CD14-positive monocyte (primary cell): ENCODE data around the gene PPARGC1A. TPM values are rescaled to one million over a fixed set of nuclear protein-coding genes. Genes with fewer than 3 reads are reported as not detected.

ENCODE experiments used
- DNase-seq, 3 donors: peaks; one replicate each; pipeline ENCODE4 v3.0.0-alpha.2; 2011 to 2022
- H2AFZ ChIP-seq: 2 replicates; pipeline ENCODE4 v1.6.0; 2012; ENCODE audit warnings: mild to moderate bottlenecking, low read depth, low read length, inconsistent platforms; ENCODE audit not compliant: insufficient read depth, poor library complexity, severe bottlenecking
- H3K27ac ChIP-seq, 2 donors: 1 replicate in 1 of 2; 2 replicates in 1 of 2; pipeline ENCODE4 v1.5.1; 2012 to 2013; ENCODE audit warnings: low read length in 2 of 2, control low read depth in 1 of 2, inconsistent platforms in 1 of 2, low read depth in 1 of 2, mild to moderate bottlenecking in 1 of 2
- H3K27me3 ChIP-seq, 2 donors: one replicate each; pipeline versions ENCODE4 v1.6.0 to v1.6.1; 2011 to 2013; ENCODE audit warnings: low read length in 2 of 2; ENCODE audit not compliant: control insufficient read depth in 2 of 2, insufficient read depth in 2 of 2
- H3K36me3 ChIP-seq, 2 donors: replicated peaks in 1 of 2; 1 replicate in 1 of 2; 2 replicates in 1 of 2; pipeline versions ENCODE4 v1.5.1 to v1.6.1; 2012 to 2013; ENCODE audit warnings: low read length in 2 of 2, control low read depth in 1 of 2, inconsistent platforms in 1 of 2, mild to moderate bottlenecking in 1 of 2; ENCODE audit not compliant: insufficient read depth in 2 of 2, control insufficient read depth in 1 of 2
- H3K4me1 ChIP-seq, 2 donors: 1 replicate in 1 of 2; 2 replicates in 1 of 2; pipeline versions ENCODE4 v1.5.1 to v1.6.1; 2012 to 2013; ENCODE audit warnings: low read length in 2 of 2, control low read depth in 1 of 2, inconsistent platforms in 1 of 2, mild to moderate bottlenecking in 1 of 2, moderate library complexity in 1 of 2; ENCODE audit not compliant: insufficient read depth in 2 of 2, control insufficient read depth in 1 of 2
- H3K4me2 ChIP-seq: replicated peaks from 2 replicates; pipeline ENCODE3; 2012; ENCODE audit warnings: low read length, moderate library complexity, mild to moderate bottlenecking; ENCODE audit not compliant: poor library complexity, severe bottlenecking; ENCODE audit errors: extremely low read depth
- H3K4me3 ChIP-seq, 3 experiments: fragments of 200-600 bp in 1 of 3; sonication (generic) in 1 of 3; replicated peaks in 1 of 3; 1 replicate in 2 of 3; 2 replicates in 1 of 3; pipeline ENCODE4 v1.5.1; 2011 to 2013; ENCODE audit warnings: low read length in 3 of 3, mild to moderate bottlenecking in 3 of 3, control low read depth in 2 of 3, low read depth in 2 of 3, inconsistent platforms in 1 of 3, moderate library complexity in 1 of 3
- H3K79me2 ChIP-seq: 2 replicates; pipeline ENCODE4 v1.6.0; 2012; ENCODE audit warnings: mild to moderate bottlenecking, control low read depth, inconsistent platforms, low read length, moderate library complexity; ENCODE audit not compliant: insufficient read depth
- H3K9ac ChIP-seq: 2 replicates; pipeline ENCODE4 v1.6.0; 2017; ENCODE audit warnings: low read length, mild to moderate bottlenecking; ENCODE audit not compliant: insufficient read depth, poor library complexity, severe bottlenecking
- H3K9me3 ChIP-seq, 2 donors: replicated peaks in 1 of 2; 1 replicate in 1 of 2; 2 replicates in 1 of 2; pipeline versions ENCODE4 v1.5.1 to v1.6.1; 2012 to 2013; ENCODE audit warnings: low read length in 2 of 2, control low read depth in 1 of 2; ENCODE audit not compliant: control insufficient read depth in 1 of 2, insufficient read depth in 1 of 2
- H4K20me1 ChIP-seq: 2 replicates; pipeline ENCODE4 v1.6.0; 2012; ENCODE audit warnings: mild to moderate bottlenecking, low read length, control low read depth, moderate library complexity; ENCODE audit not compliant: insufficient read depth
- H3K27ac Mint-ChIP-seq, 7 donors: one replicate each; pipeline ENCODE4 v1.8.0; 2020; ENCODE audit warnings: mild to moderate bottlenecking in 7 of 7, mixed read lengths in 7 of 7, moderate library complexity in 6 of 7, inconsistent platforms in 2 of 7
- H3K27me3 Mint-ChIP-seq, 3 donors: one replicate each; pipeline ENCODE4 v1.8.0; 2021 to 2022; ENCODE audit warnings: low read depth in 3 of 3, mild to moderate bottlenecking in 3 of 3, mixed read lengths in 3 of 3, moderate library complexity in 3 of 3, inconsistent platforms in 1 of 3
- H3K36me3 Mint-ChIP-seq, 2 donors: one replicate each; pipeline ENCODE4 v1.8.0; 2020; ENCODE audit warnings: mixed read lengths in 2 of 2, inconsistent platforms in 1 of 2, mild to moderate bottlenecking in 1 of 2
- H3K4me1 Mint-ChIP-seq: one replicate; pipeline ENCODE4 v1.8.0; 2020; ENCODE audit warnings: mild to moderate bottlenecking, mixed read lengths
- H3K4me3 Mint-ChIP-seq, 2 donors: one replicate each; pipeline ENCODE4 v1.8.0; 2020; ENCODE audit warnings: mild to moderate bottlenecking in 2 of 2, mixed read lengths in 2 of 2, moderate library complexity in 1 of 2
- H3K9me3 Mint-ChIP-seq, 7 donors: one replicate each; pipeline ENCODE4 v1.8.0; 2020 to 2022; ENCODE audit warnings: mixed read lengths in 7 of 7, mild to moderate bottlenecking in 6 of 7, moderate library complexity in 6 of 7, inconsistent platforms in 2 of 7
- WGBS: methylation state at CpG from one replicate; pipeline ENCODE4 v1.1.5; 2013; ENCODE audit warnings: missing lambda C conversion rate; ENCODE audit not compliant: insufficient coverage; 5-methylcytosine and 5-hydroxymethylcytosine counted together
- intact Hi-C, 2 donors: fragments of 100-400 bp; cut with micrococcal nuclease; formaldehyde crosslinking; loops; one replicate each; pipeline versions ENCODE4 v1.15.0 to v1.15.1; 2023
- polyA plus RNA-seq, 3 donors: library from polyadenylated mRNA; depleted of rRNA in 1 of 3; unstranded in 2 of 3; stranded (reverse) in 1 of 3; fragments of 300-500 nt in 2 of 3; fragments of >200 nt in 1 of 3; fragmentation: Illumina TruSeq in 2 of 3; gene quantifications; 1 replicate in 2 of 3; 2 replicates in 1 of 3; pipeline ENCODE4 v1.2.3, GENCODE V29; 2012 to 2021
- TF ChIP-seq, protein P1 (sequence below): fragments of 200-600 bp; IDR thresholded peaks from one replicate; pipeline ENCODE4 v1.8.0; 2022; ENCODE audit warnings: antibody characterized with exemption, mild to moderate bottlenecking

The PPARGC1A gene
- polyA plus RNA-seq, 3 donors, result 0.58 to 1.1 (median 0.79) TPM

DNA sequence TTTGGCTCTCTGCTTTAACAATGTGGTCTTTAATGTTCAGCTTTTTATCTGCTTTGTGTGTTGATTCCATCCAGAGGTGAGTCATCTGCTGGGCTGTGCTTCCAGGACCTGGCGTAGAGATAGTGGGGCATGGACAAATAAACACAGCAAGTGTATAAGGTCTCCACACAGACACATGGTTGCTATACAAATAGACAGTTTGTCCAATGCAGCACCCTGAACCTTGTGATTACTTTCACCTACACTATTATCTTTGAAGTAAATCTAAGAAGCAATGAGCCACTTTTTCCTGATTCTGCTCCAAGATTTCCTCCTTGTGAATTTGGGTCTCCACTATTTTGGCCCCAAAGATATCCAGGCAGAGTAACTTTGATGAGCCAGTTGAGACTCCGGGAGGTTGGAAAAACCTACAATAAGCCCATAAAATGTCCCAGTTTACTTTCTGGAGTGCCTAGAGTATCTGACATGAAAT lies 12.1 kb downstream of the PPARGC1A start:
- Mint-ChIP-seq H3K9me3 (peaks cover 0 to 1% (median 0%) of the 10 kb centered on the region in 7 donors), H3K27ac (peak overlapping the region in 1 of 7 donors; percentile 11), H3K4me3 (no peak overlapping the region), H3K27me3 (peaks cover 0 to 3% (median 1%) of the 10 kb centered on the region in 3 donors), H3K4me1 (peaks cover 22% of the 10 kb centered on the region), H3K36me3 (no peaks in the 10 kb centered on the region)
- H2AFZ ChIP-seq, result no peak overlapping the region
- no peak overlapping the region for H3K27ac ChIP-seq
- intact Hi-C loops, result no loop called here
- H3K4me1 ChIP-seq, result peaks cover 24 to 25% of the 10 kb centered on the region in 2 donors
- no peak overlapping the region for H3K4me2 ChIP-seq
- peaks cover 5% of the 10 kb centered on the region for H3K79me2 ChIP-seq
- H3K9ac ChIP-seq, result no peak overlapping the region
- no peaks in the 10 kb centered on the region for H3K27me3 ChIP-seq
- H3K4me3 ChIP-seq, result no peak overlapping the region
- no peaks in the 10 kb centered on the region for H4K20me1 ChIP-seq
- 88% methylated on average over 1 of the region's 2 CpGs for WGBS
- DNase-seq, result no peak
- TF ChIP-seq, protein P1, sequence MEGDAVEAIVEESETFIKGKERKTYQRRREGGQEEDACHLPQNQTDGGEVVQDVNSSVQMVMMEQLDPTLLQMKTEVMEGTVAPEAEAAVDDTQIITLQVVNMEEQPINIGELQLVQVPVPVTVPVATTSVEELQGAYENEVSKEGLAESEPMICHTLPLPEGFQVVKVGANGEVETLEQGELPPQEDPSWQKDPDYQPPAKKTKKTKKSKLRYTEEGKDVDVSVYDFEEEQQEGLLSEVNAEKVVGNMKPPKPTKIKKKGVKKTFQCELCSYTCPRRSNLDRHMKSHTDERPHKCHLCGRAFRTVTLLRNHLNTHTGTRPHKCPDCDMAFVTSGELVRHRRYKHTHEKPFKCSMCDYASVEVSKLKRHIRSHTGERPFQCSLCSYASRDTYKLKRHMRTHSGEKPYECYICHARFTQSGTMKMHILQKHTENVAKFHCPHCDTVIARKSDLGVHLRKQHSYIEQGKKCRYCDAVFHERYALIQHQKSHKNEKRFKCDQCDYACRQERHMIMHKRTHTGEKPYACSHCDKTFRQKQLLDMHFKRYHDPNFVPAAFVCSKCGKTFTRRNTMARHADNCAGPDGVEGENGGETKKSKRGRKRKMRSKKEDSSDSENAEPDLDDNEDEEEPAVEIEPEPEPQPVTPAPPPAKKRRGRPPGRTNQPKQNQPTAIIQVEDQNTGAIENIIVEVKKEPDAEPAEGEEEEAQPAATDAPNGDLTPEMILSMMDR, result no peak
- H3K9me3 ChIP-seq, result no peaks in the 10 kb centered on the region
- H3K36me3 ChIP-seq, result no peaks in the 10 kb centered on the region

DNA sequence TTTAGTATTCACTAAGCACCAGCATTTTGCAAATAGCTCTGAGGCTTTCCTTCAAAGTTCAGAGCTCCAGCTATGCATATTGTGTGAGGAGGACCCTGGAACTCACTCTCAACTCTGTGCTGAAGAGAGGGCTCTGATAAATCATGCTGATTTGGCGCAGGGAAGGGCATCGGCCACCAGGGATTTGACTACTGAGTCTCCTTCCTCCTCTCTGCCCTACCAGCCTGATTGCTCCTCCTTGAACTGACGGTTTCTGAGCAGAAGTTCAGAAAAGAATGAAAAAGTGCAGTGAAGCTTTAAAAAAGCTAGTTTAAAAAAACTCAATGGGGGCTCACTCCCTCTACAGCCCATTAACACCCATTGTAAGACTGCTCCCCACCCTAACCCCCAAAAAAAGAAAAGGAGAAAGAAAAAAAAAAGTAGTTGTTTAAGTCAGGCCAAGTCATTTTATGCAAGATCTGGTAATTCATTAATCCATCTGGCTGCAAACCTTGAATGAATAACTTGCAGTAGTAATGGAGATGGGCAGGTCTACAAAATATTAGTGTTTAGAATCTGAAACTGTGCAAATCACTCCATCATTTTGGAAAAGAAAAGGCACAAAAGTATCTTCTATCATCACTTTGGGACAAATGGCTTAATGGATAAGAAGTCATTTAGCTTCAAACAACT lies 13.3 kb downstream of the PPARGC1A start:
- no peak overlapping the region for H3K27ac ChIP-seq
- Mint-ChIP-seq H3K27ac (no peak overlapping the region), H3K4me1 (peaks cover 18% of the 10 kb centered on the region), H3K9me3 (peaks cover 0 to 2% (median 0%) of the 10 kb centered on the region in 7 donors), H3K27me3 (peaks cover 0 to 3% (median 1%) of the 10 kb centered on the region in 3 donors), H3K4me3 (no peak overlapping the region), H3K36me3 (no peaks in the 10 kb centered on the region)
- no CpG with 5 or more reads among the region's 3 CpGs for WGBS
- TF ChIP-seq, protein P1, result no peak
- H3K4me3 ChIP-seq, result no peak overlapping the region
- H2AFZ ChIP-seq, result no peak overlapping the region
- DNase-seq, result no peak
- intact Hi-C loops, result no loop called here
- H3K4me1 ChIP-seq, result peaks cover 20% of the 10 kb centered on the region in 2 donors
- no peaks in the 10 kb centered on the region for H4K20me1 ChIP-seq
- no peaks in the 10 kb centered on the region for H3K36me3 ChIP-seq
- H3K4me2 ChIP-seq, result no peak overlapping the region
- no peak overlapping the region for H3K9ac ChIP-seq
- no peaks in the 10 kb centered on the region for H3K9me3 ChIP-seq
- no peaks in the 10 kb centered on the region for H3K27me3 ChIP-seq
- peaks cover 5% of the 10 kb centered on the region for H3K79me2 ChIP-seq
